A549 (cell line): ENCODE results near the gene GH2. TPM values are rescaled to one million over a fixed set of nuclear protein-coding genes. Genes with fewer than 3 reads are reported as not detected.

ENCODE experiments used
- ATAC-seq, 2 experiments: fragments of 200-7000 bp in 1 of 2; fragments of >200 bp in 1 of 2; cut with Nextera tagmentation in 1 of 2; cut with Tn5 transposase in 1 of 2; 3 replicates each; pipeline versions ENCODE4 v1.8.0 to v1.9.1; 2018 to 2020; ENCODE audit warnings: mild to moderate bottlenecking in 1 of 2, moderate library complexity in 1 of 2
- CTCF ChIA-PET: fragments of 300-600 bp; sonication (Branson Sonifier 250); formaldehyde crosslinking; extraction: SDS; loops from one replicate; lab custom pipeline; 2021; ENCODE audit warnings: antibody characterized with exemption, inconsistent platforms; lab: Yijun Ruan, JAX
- POLR2A ChIA-PET: fragments of 350-600 bp; formaldehyde crosslinking; extraction: SDS; loops from one replicate; lab custom pipeline; 2021; ENCODE audit warnings: antibody characterized with exemption, inconsistent platforms; lab: Yijun Ruan, JAX
- DNase-seq, 2 experiments: peaks; one replicate each; pipeline versions ENCODE4 v3.0.0 to v3.0.0-alpha.2; 2011 to 2016; ENCODE audit warnings: low read depth in 1 of 2, low spot score in 1 of 2
- FAIRE-seq: peaks from 2 replicates; lab custom pipeline; 2011; peaks lifted over from hg19 to GRCh38; lab: Jason Lieb, UNC
- H3K27ac ChIP-seq, 2 experiments: fragments of >200 bp; sonication (Bioruptor Twin); formaldehyde crosslinking; 3 replicates each; pipeline ENCODE4 v1.5.1; 2016 to 2017
- H3K4me1 ChIP-seq: fragments of >200 bp; sonication (Bioruptor Twin); formaldehyde crosslinking; 3 replicates; pipeline ENCODE4 v1.6.1; 2016
- H3K4me2 ChIP-seq: fragments of >200 bp; sonication (Bioruptor Twin); formaldehyde crosslinking; 3 replicates; pipeline ENCODE4 v1.6.1; 2016
- H3K4me3 ChIP-seq: fragments of >200 bp; sonication (Bioruptor Twin); formaldehyde crosslinking; 3 replicates; pipeline ENCODE4 v1.5.1; 2016
- H3K9me3 ChIP-seq: fragments of >200 bp; sonication (Bioruptor Twin); formaldehyde crosslinking; 3 replicates; pipeline ENCODE4 v1.6.1; 2016
- CTCF ChIP-seq: fragments of >200 bp; sonication (Bioruptor Twin); formaldehyde crosslinking; IDR thresholded peaks from 3 replicates; pipeline ENCODE4 v1.5.1; 2016
- FOSB ChIP-seq: fragments of 250-450 bp; sonication (Bioruptor Pico); IDR thresholded peaks from 2 replicates; pipeline ENCODE4 v1.5.0; 2020; ENCODE audit warnings: mild to moderate bottlenecking, moderate library complexity
- FOSL2 ChIP-seq, 2 experiments: fragments of 450-650 bp in 1 of 2; fragments of >200 bp in 1 of 2; sonication (Bioruptor Twin) in 1 of 2; formaldehyde crosslinking; IDR thresholded peaks; 2 replicates each; pipeline versions ENCODE4 v1.5.0 to v1.6.1; 2016 to 2020; ENCODE audit warnings: mild to moderate bottlenecking in 1 of 2, moderate library complexity in 1 of 2
- HEYL ChIP-seq: fragments of 250-450 bp; sonication (Bioruptor Pico); IDR thresholded peaks from 2 replicates; pipeline ENCODE4 v1.8.0; 2021; ENCODE audit warnings: mild to moderate bottlenecking, moderate library complexity
- HOXA7 ChIP-seq: fragments of 250-450 bp; sonication (Bioruptor Pico); IDR thresholded peaks from 2 replicates; pipeline ENCODE4 v1.5.0; 2020; ENCODE audit warnings: mild to moderate bottlenecking, moderate library complexity
- JUN ChIP-seq, 2 experiments: fragments of >200 bp; sonication (Bioruptor Twin); formaldehyde crosslinking; IDR thresholded peaks; 2 replicates in 1 of 2; 3 replicates in 1 of 2; pipeline ENCODE4 v1.6.1; 2016 to 2017
- JUNB ChIP-seq: fragments of >200 bp; sonication (Bioruptor Twin); formaldehyde crosslinking; IDR thresholded peaks from 2 replicates; pipeline ENCODE4 v1.6.1; 2016
- MAX ChIP-seq: IDR thresholded peaks from 2 replicates; pipeline ENCODE4 v1.6.1; 2012
- MYC ChIP-seq: IDR thresholded peaks from 2 replicates; pipeline ENCODE4 v1.6.1; 2012; ENCODE audit warnings: mild to moderate bottlenecking, inconsistent platforms, low read length, improper control_type of control experiment, borderline replicate concordance
- NR3C1 ChIP-seq: fragments of >200 bp; sonication (Bioruptor Twin); formaldehyde crosslinking; IDR thresholded peaks from 3 replicates; pipeline ENCODE4 v1.6.1; 2017
- POLR2AphosphoS2 ChIP-seq: conservative IDR thresholded peaks from 2 replicates; pipeline ENCODE4 v1.6.1; 2012; ENCODE audit warnings: low read length, improper control_type of control experiment, inconsistent platforms
- RAD21 ChIP-seq, 2 experiments: fragments of >200 bp in 1 of 2; sonication (Bioruptor Twin) in 1 of 2; formaldehyde crosslinking in 1 of 2; IDR thresholded peaks in 1 of 2; conservative IDR thresholded peaks in 1 of 2; 2 replicates in 1 of 2; 3 replicates in 1 of 2; pipeline ENCODE4 v1.6.1; 2012 to 2018; ENCODE audit warnings: inconsistent platforms in 1 of 2
- SMC3 ChIP-seq: fragments of >200 bp; sonication (Bioruptor Twin); formaldehyde crosslinking; IDR thresholded peaks from 3 replicates; pipeline ENCODE4 v1.6.1; 2018; ENCODE audit warnings: inconsistent platforms
- TFCP2L1 ChIP-seq: fragments of 250-450 bp; sonication (Bioruptor Pico); IDR thresholded peaks from 2 replicates; pipeline ENCODE4 v1.5.0; 2021; ENCODE audit warnings: mild to moderate bottlenecking
- WGBS: methylation state at CpG from one replicate; pipeline ENCODE4 v1.1.6; 2017; ENCODE audit errors: missing lambda C conversion rate; 5-methylcytosine and 5-hydroxymethylcytosine counted together
- polyA plus RNA-seq, 4 experiments: library from polyadenylated mRNA; depleted of rRNA in 3 of 4; stranded (reverse); fragments of >200 nt; fragmentation: RNase III in 1 of 4; extraction: RNeasy Plus Mini Kit Qiagen cat#74134 plus additional on column Dnase treatment in 1 of 4; gene quantifications; 2 replicates in 3 of 4; 3 replicates in 1 of 4; pipeline ENCODE4 v1.2.3, GENCODE V29; 2011 to 2017

Gene GH2
- polyA plus RNA-seq, 2 of the 4 experiments (the other 2 are of a cell fraction), result not detected

GRCh38 chr17:63834431-63835166 is 47.1 kb downstream of the GH2 start:
- CTCF ChIA-PET, result interaction anchor here (0.8 to 4.5 kb wide), 25 partner anchors 7 to 409 kb away, joined by 3 to 29 read pairs (median 6); partner anchors contain the start of genes DDX42, PSMC5 and SMARCD2
- 45% methylated on average over 13 of the region's 13 CpGs for WGBS
- peak overlapping the region in 1 of 2 experiments; percentile 70; a peak in 3 of 6 replicates for H3K27ac ChIP-seq

GRCh38 chr17:63833741-63834373 is 47.9 kb downstream of the GH2 start:
- FAIRE-seq, result no peak
- DNase-seq, result no peak
- H3K4me2 ChIP-seq, result no peak overlapping the region
- 97% methylated on average over 15 of the region's 15 CpGs for WGBS
- no peak overlapping the region for H3K4me3 ChIP-seq
- POLR2A ChIA-PET, result interaction anchor here (1.6 to 1.9 kb wide), 2 partner anchors 7 to 10 kb away, joined by 4 to 11 read pairs; partner anchors contain the start of gene PSMC5
- peak in 1 of 2 experiments; percentile 2; a peak in 1 of 6 replicates for ATAC-seq
- TF ChIP-seq FOSB (CRISPR knock-in tag), result no peak
- TF ChIP-seq, all 56 proteins: peak for 0
- H3K9me3 ChIP-seq, result no peaks in the 10 kb centered on the region
- peaks cover 19% of the 10 kb centered on the region; the same call in 2 of the 3 replicates for H3K4me1 ChIP-seq
- CTCF ChIA-PET, result interaction anchor here (0.9 to 4.5 kb wide), 24 partner anchors 8 to 408 kb away, joined by 3 to 29 read pairs (median 6); partner anchors contain the start of genes PSMC5 and SMARCD2
- H3K27ac ChIP-seq, result no peak overlapping the region

More at GRCh38 chr17:63834431-63835166, 47.1 kb downstream of the GH2 start:
- POLR2A ChIA-PET, result interaction anchor here (1.6 to 1.9 kb wide), 2 partner anchors 8 to 9 kb away, joined by 4 to 11 read pairs; partner anchors contain the start of gene PSMC5
- ATAC-seq (peak; percentile 82 to 93), FAIRE-seq (no peak), DNase-seq (peak; percentile 92 to 95)
- Histone ChIP-seq H3K9me3 (no peaks in the 10 kb centered on the region), H3K4me2 (no peak overlapping the region), H3K4me1 (peaks cover 20% of the 10 kb centered on the region; the same call in 2 of the 3 replicates), H3K4me3 (no peak overlapping the region)
- TF ChIP-seq JUNB (no peak), JUN (IDR thresholded peaks at IDR 0.05) (peak in 1 of 2 experiments; percentile 49; a peak in 2 of 5 replicates), TFCP2L1 (CRISPR knock-in tag) (no peak), CTCF (peak; percentile 94), SMC3 (peak; percentile 57; the same call in 1 of the 3 replicates), FOSL2 (IDR thresholded peaks at IDR 0.05) (no peak), FOSL2 (CRISPR knock-in tag; IDR thresholded peaks at IDR 0.05) (no peak), MAX (peak; percentile 87), MYC (peak; percentile 65; the same call in 1 of the 2 replicates), NR3C1 (no peak), RAD21 (conservative IDR thresholded peaks at IDR 0.05 in 1 of 2, IDR thresholded peaks at IDR 0.05 in 1 of 2) (peak; percentile 59 to 65), HEYL (no peak)

- ATAC-seq (no peak), FAIRE-seq (no peak), DNase-seq (no peak)
- Histone ChIP-seq H3K4me3 (no peak overlapping the region), H3K4me2 (no peak overlapping the region), H3K27ac (no peak overlapping the region), H3K9me3 (no peaks in the 10 kb centered on the region), H3K4me1 (peaks cover 19% of the 10 kb centered on the region; the same call in 2 of the 3 replicates)
- CTCF ChIA-PET, result interaction anchor here (0.8 to 4.5 kb wide), 12 partner anchors 7 to 110 kb away, joined by 3 to 29 read pairs (median 4); partner anchors contain the start of genes PSMC5 and SMARCD2
- POLR2A ChIA-PET, result interaction anchor here (1.9 kb wide), 1 partner anchor 10 kb away, joined by 11 read pairs; no protein-coding TSS in a partner anchor
- 92% methylated on average over 14 of the region's 14 CpGs for WGBS
- TF ChIP-seq HOXA7 (no peak), POLR2AphosphoS2 (peak; percentile 48)
These were observed 48.6 kb downstream of the GH2 start for GRCh38 chr17:63833026-63833740.
